ENCODE results near the gene PLEKHN1. TPM values are rescaled to one million over a fixed set of nuclear protein-coding genes. Genes with fewer than 3 reads are reported as not detected.
"Not testable (repeated sequence)": the region's sequence is repeated elsewhere in the genome, so short reads cannot be mapped to it uniquely, and the experiment has no call there.

PLEKHN1 gene
- total and polyA plus RNA-seq, 7 experiments from 2014 or later, result 0.18 to 3.0 (median 0.83) TPM; not detected in 1

- Mint-ChIP-seq H3K27me3 (peaks cover 0 to 19% (median 15%) of the 10 kb centered on the region in 5 donors), H3K4me3 (no peak overlapping the region), H3K36me3 (no peaks in the 10 kb centered on the region), H3K9me3 (peaks cover 0 to 4% (median 0%) of the 10 kb centered on the region in 11 donors), H3K4me1 (peaks cover 0 to 8% (median 4%) of the 10 kb centered on the region in 7 donors), H3K27ac (peak overlapping the region in 1 of 9 donors; percentile 17)
- ChIA-PET CTCF (no interaction called here), POLR2A (no interaction called here)
- no peak overlapping the region for H3K4me3 ChIP-seq (ENCODE audit: low read length)
- peaks cover 0 to 10% of the 10 kb centered on the region in 2 donors for H3K4me1 ChIP-seq (ENCODE audit: control insufficient read depth in 2 of 2, insufficient read depth in 2 of 2, low read length in 2 of 2)
- DNase-seq (peak in 1 of 9 donors; percentile 6), ATAC-seq (no peak)
- no peak overlapping the region for H3K27ac ChIP-seq (ENCODE audit: low read depth, low read length)
- H3K9me3 ChIP-seq (ENCODE audit: control insufficient read depth in 2 of 3, low read length in 3 of 3), result no peaks in the 10 kb centered on the region
- H3K36me3 ChIP-seq (ENCODE audit: control insufficient read depth in 2 of 3, insufficient read depth in 3 of 3, low read length in 3 of 3), result no peaks in the 10 kb centered on the region
- intact Hi-C loops (cut with micrococcal nuclease), result no loop called here
- peaks cover 0 to 3% of the 10 kb centered on the region in 2 donors for H3K27me3 ChIP-seq (ENCODE audit: control insufficient read depth in 2 of 2, insufficient read depth in 2 of 2, low read length in 2 of 2)
These were observed 7.4 kb downstream of the PLEKHN1 start for GRCh38 chr1:973459-974292.

- no peak for DNase-seq
- ChIA-PET POLR2A (no interaction called here), CTCF (interaction anchor here (0.6 kb wide), 1 partner anchor 52 kb away, joined by 3 read pairs; no protein-coding TSS in a partner anchor)
- Mint-ChIP-seq H3K4me1 (peaks cover 0 to 8% (median 4%) of the 10 kb centered on the region in 7 donors), H3K27me3 (peaks cover 0 to 16% (median 14%) of the 10 kb centered on the region in 5 donors), H3K4me3 (no peak overlapping the region), H3K9me3 (peaks cover 0 to 4% (median 0%) of the 10 kb centered on the region in 11 donors), H3K27ac (no peak overlapping the region), H3K36me3 (no peaks in the 10 kb centered on the region)
- H3K27ac ChIP-seq (ENCODE audit: low read depth, low read length), result no peak overlapping the region
- no peaks in the 10 kb centered on the region for H3K9me3 ChIP-seq (ENCODE audit: control insufficient read depth in 2 of 3, low read length in 3 of 3)
- ATAC-seq, result no peak
- H3K4me3 ChIP-seq (ENCODE audit: low read length), result no peak overlapping the region
- peaks cover 0 to 10% of the 10 kb centered on the region in 2 donors for H3K4me1 ChIP-seq (ENCODE audit: control insufficient read depth in 2 of 2, insufficient read depth in 2 of 2, low read length in 2 of 2)
- intact Hi-C loops (cut with micrococcal nuclease), result no loop called here
- H3K27me3 ChIP-seq (ENCODE audit: control insufficient read depth in 2 of 2, insufficient read depth in 2 of 2, low read length in 2 of 2), result peaks cover 0 to 3% of the 10 kb centered on the region in 2 donors
- no peaks in the 10 kb centered on the region for H3K36me3 ChIP-seq (ENCODE audit: control insufficient read depth in 2 of 3, insufficient read depth in 3 of 3, low read length in 3 of 3)
These were observed 8.0 kb downstream of the PLEKHN1 start for GRCh38 chr1:974293-974640.

- ATAC-seq (no peak), DNase-seq (peak in 1 of 9 donors; percentile 8)
- peaks cover 0 to 3% of the 10 kb centered on the region in 2 donors for H3K27me3 ChIP-seq (ENCODE audit: control insufficient read depth in 2 of 2, insufficient read depth in 2 of 2, low read length in 2 of 2)
- H3K4me1 ChIP-seq (ENCODE audit: control insufficient read depth in 2 of 2, insufficient read depth in 2 of 2, low read length in 2 of 2), result peaks cover 0 to 10% of the 10 kb centered on the region in 2 donors
- Mint-ChIP-seq H3K27ac (no peak overlapping the region), H3K36me3 (no peaks in the 10 kb centered on the region), H3K9me3 (peaks cover 0 to 2% (median 0%) of the 10 kb centered on the region in 11 donors), H3K4me1 (peaks cover 0 to 8% (median 4%) of the 10 kb centered on the region in 7 donors), H3K4me3 (no peak overlapping the region), H3K27me3 (peaks cover 0 to 16% (median 9%) of the 10 kb centered on the region in 5 donors)
- ChIA-PET CTCF (interaction anchor here (0.6 to 1.9 kb wide), 3 partner anchors 51 to 105 kb away, joined by 3 to 17 read pairs (median 5); no protein-coding TSS in a partner anchor), POLR2A (no interaction called here)
- no peak overlapping the region for H3K4me3 ChIP-seq (ENCODE audit: low read length)
- H3K36me3 ChIP-seq (ENCODE audit: control insufficient read depth in 2 of 3, insufficient read depth in 3 of 3, low read length in 3 of 3), result no peaks in the 10 kb centered on the region
- no peaks in the 10 kb centered on the region for H3K9me3 ChIP-seq (ENCODE audit: control insufficient read depth in 2 of 3, low read length in 3 of 3)
- intact Hi-C loops (cut with micrococcal nuclease), result no loop called here
- H3K27ac ChIP-seq (ENCODE audit: low read depth, low read length), result no peak overlapping the region
These were observed 8.5 kb downstream of the PLEKHN1 start for GRCh38 chr1:974687-975328.

- Histone ChIP-seq H3K27me3 (ENCODE audit: control insufficient read depth in 2 of 2, insufficient read depth in 2 of 2, low read length in 2 of 2) (peaks cover 0 to 3% of the 10 kb centered on the region in 2 donors), H3K9me3 (ENCODE audit: control insufficient read depth in 2 of 3, low read length in 3 of 3) (no peaks in the 10 kb centered on the region), H3K36me3 (ENCODE audit: control insufficient read depth in 2 of 3, insufficient read depth in 3 of 3, low read length in 3 of 3) (no peaks in the 10 kb centered on the region), H3K4me1 (ENCODE audit: control insufficient read depth in 2 of 2, insufficient read depth in 2 of 2, low read length in 2 of 2) (peaks cover 0 to 10% of the 10 kb centered on the region in 2 donors), H3K27ac (ENCODE audit: low read depth, low read length) (no peak overlapping the region), H3K4me3 (ENCODE audit: low read length) (no peak overlapping the region)
- peaks cover 0 to 2% (median 0%) of the 10 kb centered on the region in 11 donors for H3K9me3 Mint-ChIP-seq
- no peaks in the 10 kb centered on the region for H3K36me3 Mint-ChIP-seq
- ChIA-PET POLR2A (no interaction called here), CTCF (interaction anchor here (0.7 to 1.9 kb wide), 4 partner anchors 70 to 106 kb away, joined by 3 to 17 read pairs (median 4); no protein-coding TSS in a partner anchor)
- H3K4me1 Mint-ChIP-seq, result peaks cover 0 to 8% (median 4%) of the 10 kb centered on the region in 7 donors
- intact Hi-C loops (cut with micrococcal nuclease), result no loop called here
- no peak overlapping the region for H3K27ac Mint-ChIP-seq
- H3K4me3 Mint-ChIP-seq, result peak overlapping the region in 2 of 10 donors; percentile 9 to 21
- DNase-seq (peak in 1 of 9 donors; percentile 6), ATAC-seq (no peak)
- peaks cover 0 to 16% (median 9%) of the 10 kb centered on the region in 5 donors for H3K27me3 Mint-ChIP-seq
These were observed 9.1 kb downstream of the PLEKHN1 start for GRCh38 chr1:975365-975764.

GRCh38 chr1:975896-976683 lies 9.8 kb downstream of the PLEKHN1 start:
- H3K36me3 ChIP-seq (ENCODE audit: control insufficient read depth in 2 of 3, insufficient read depth in 3 of 3, low read length in 3 of 3), result no peaks in the 10 kb centered on the region
- ChIA-PET CTCF (interaction anchor here (0.7 to 1.9 kb wide), 5 partner anchors 9 to 107 kb away, joined by 3 to 17 read pairs (median 5); partner anchors contain the start of gene PLEKHN1), POLR2A (interaction anchor here (0.8 kb wide), 1 partner anchor 64 kb away, joined by 3 read pairs; no protein-coding TSS in a partner anchor)
- Mint-ChIP-seq H3K4me3 (peak overlapping the region in 6 of 10 donors; percentile 9 to 54 (median 21)), H3K9me3 (peaks cover 0 to 2% (median 0%) of the 10 kb centered on the region in 11 donors), H3K27ac (no peak overlapping the region), H3K27me3 (peaks cover 0 to 16% (median 9%) of the 10 kb centered on the region in 5 donors), H3K4me1 (peaks cover 0 to 8% (median 4%) of the 10 kb centered on the region in 7 donors), H3K36me3 (no peaks in the 10 kb centered on the region)
- H3K4me3 ChIP-seq (ENCODE audit: low read length), result peak overlapping the region; percentile 44
- intact Hi-C loops (cut with micrococcal nuclease), result loop anchor here (1.0 to 2.0 kb wide), 4 partner anchors 15 to 107 kb away; partner anchors contain the start of gene KLHL17 (in 1 of the 2)
- H3K9me3 ChIP-seq (ENCODE audit: control insufficient read depth in 2 of 3, low read length in 3 of 3), result no peaks in the 10 kb centered on the region
- peaks cover 0 to 3% of the 10 kb centered on the region in 2 donors for H3K27me3 ChIP-seq (ENCODE audit: control insufficient read depth in 2 of 2, insufficient read depth in 2 of 2, low read length in 2 of 2)
- no peak overlapping the region for H3K27ac ChIP-seq (ENCODE audit: low read depth, low read length)
- peak; percentile 39 to 72 (median 63) for DNase-seq
- peak; percentile 80 for ATAC-seq
- H3K4me1 ChIP-seq (ENCODE audit: control insufficient read depth in 2 of 2, insufficient read depth in 2 of 2, low read length in 2 of 2), result peaks cover 0 to 10% of the 10 kb centered on the region in 2 donors

- not testable (repeated sequence) for H3K27ac Mint-ChIP-seq; H3K4me1 Mint-ChIP-seq; H3K27me3 ChIP-seq (ENCODE audit: control insufficient read depth in 2 of 2, insufficient read depth in 2 of 2, low read length in 2 of 2); H3K27ac ChIP-seq (ENCODE audit: low read depth, low read length); H3K4me3 ChIP-seq (ENCODE audit: low read length); H3K9me3 ChIP-seq (ENCODE audit: control insufficient read depth in 2 of 3, low read length in 3 of 3); H3K9me3 Mint-ChIP-seq; ATAC-seq; H3K4me3 Mint-ChIP-seq; H3K36me3 ChIP-seq (ENCODE audit: control insufficient read depth in 2 of 3, insufficient read depth in 3 of 3, low read length in 3 of 3); H3K36me3 Mint-ChIP-seq
- peaks cover 0 to 10% of the 10 kb centered on the region in 2 donors for H3K4me1 ChIP-seq (ENCODE audit: control insufficient read depth in 2 of 2, insufficient read depth in 2 of 2, low read length in 2 of 2)
- ChIA-PET POLR2A (interaction anchor here (0.8 kb wide), 1 partner anchor 63 kb away, joined by 3 read pairs; no protein-coding TSS in a partner anchor), CTCF (interaction anchor here (1.1 to 1.9 kb wide), 3 partner anchors 10 to 107 kb away, joined by 5 to 17 read pairs (median 8); partner anchors contain the start of gene PLEKHN1)
- H3K27me3 Mint-ChIP-seq, result peaks cover 0 to 16% (median 9%) of the 10 kb centered on the region in 5 donors
- intact Hi-C loops (cut with micrococcal nuclease), result loop anchor here (1.0 to 2.0 kb wide), 4 partner anchors 16 to 108 kb away; partner anchors contain the start of gene KLHL17 (in 1 of the 2)
- peak in 1 of 9 donors; percentile 6 for DNase-seq
These were observed 10.5 kb downstream of the PLEKHN1 start for GRCh38 chr1:976791-977190.

All from naive thymus-derived CD4-positive, alpha-beta T cell (primary cell).